HCT116 (cell line): ENCODE data around the gene TCF12. TPM values are rescaled to one million over a fixed set of nuclear protein-coding genes. Genes with fewer than 3 reads are reported as not detected.

Source experiments
- ATAC-seq: fragments of 200-7000 bp; cut with Tn5 transposase; 2 replicates; pipeline ENCODE4 v1.9.1; 2020; ENCODE audit warnings: mild to moderate bottlenecking, moderate library complexity
- BruUV-seq: library from RNA; stranded (reverse); fragments of 400-500 nt; replicated peaks from 2 replicates; lab custom pipeline; 2021; lab: Mats Ljungman, UMichigan
- CTCF ChIA-PET: fragments of 300-600 bp; sonication (Branson Sonifier 250); formaldehyde crosslinking; loops from one replicate; lab custom pipeline; 2021; ENCODE audit warnings: antibody characterized with exemption; lab: Charles Lee
- POLR2A ChIA-PET: fragments of 300-600, 350-600 bp; sonication (Branson Sonifier 250); formaldehyde crosslinking; loops from one replicate; lab custom pipeline; 2021; ENCODE audit warnings: antibody characterized with exemption; lab: Charles Lee
- RAD21 ChIA-PET, 2 experiments: fragments of 300-600 bp; sonication (Branson Sonifier 250); formaldehyde crosslinking; loops; one replicate each; lab custom pipeline; 2023; ENCODE audit warnings: low total read pairs in 2 of 2; ENCODE audit not compliant: uncharacterized antibody in 2 of 2, unreplicated experiment in 2 of 2, low non-redundant PET in 1 of 2; lab: Charles Lee
- DNase-seq: peaks from one replicate; pipeline ENCODE4 v3.0.0-alpha.2; 2010; ENCODE audit warnings: low read depth, low spot score
- H2AFZ ChIP-seq: fragments of 200-600 bp; shearing (Covaris generic), sonication (generic); 2 replicates; pipeline ENCODE4 v1.6.1; 2017; ENCODE audit warnings: low read depth, mixed run types, mixed read lengths, antibody characterized with exemption, low read length; ENCODE audit not compliant: poor library complexity, severe bottlenecking
- H3K27ac ChIP-seq: 2 replicates; pipeline ENCODE4 v1.5.1; 2012; ENCODE audit warnings: low read depth, low read length
- H3K27me3 ChIP-seq: fragments of 200-600 bp; sonication (generic); 2 replicates; pipeline ENCODE4 v1.6.1; 2016; ENCODE audit warnings: mixed run types, low read length, mixed read lengths; ENCODE audit not compliant: insufficient read depth
- H3K36me3 ChIP-seq, 2 experiments: fragments of 200-500 bp in 1 of 2; fragments of 200-600 bp in 1 of 2; sonication (Bioruptor generic) in 1 of 2; sonication (generic) in 1 of 2; 2 replicates each; pipeline versions ENCODE4 v1.5.1 to v1.6.1; 2014 to 2016; ENCODE audit warnings: low read length in 2 of 2, inconsistent platforms in 1 of 2, mixed read lengths in 1 of 2, mixed run types in 1 of 2; ENCODE audit not compliant: insufficient read depth in 2 of 2, control insufficient read depth in 1 of 2
- H3K4me1 ChIP-seq, 2 experiments: fragments of 200-600 bp in 1 of 2; sonication (generic) in 1 of 2; 2 replicates each; pipeline versions ENCODE4 v1.5.1 to v1.6.1; 2012 to 2017; ENCODE audit warnings: low read length in 2 of 2, inconsistent platforms in 1 of 2, mild to moderate bottlenecking in 1 of 2, mixed read lengths in 1 of 2, mixed run types in 1 of 2, moderate library complexity in 1 of 2; ENCODE audit not compliant: insufficient read depth in 2 of 2, control insufficient read depth in 1 of 2
- H3K4me2 ChIP-seq: fragments of 200-600 bp; sonication (generic); 2 replicates; pipeline ENCODE4 v1.6.1; 2017; ENCODE audit warnings: mixed run types, low read length, mixed read lengths
- H3K4me3 ChIP-seq, 2 experiments: fragments of 200-600 bp in 1 of 2; sonication (generic) in 1 of 2; replicated peaks in 1 of 2; 2 replicates each; pipeline ENCODE4 v1.5.1; 2011 to 2016; ENCODE audit warnings: low read length in 2 of 2, control low read depth in 1 of 2, low read depth in 1 of 2, mild to moderate bottlenecking in 1 of 2, mixed read lengths in 1 of 2, mixed run types in 1 of 2
- H3K79me2 ChIP-seq: fragments of 200-600 bp; sonication (generic); 2 replicates; pipeline ENCODE4 v1.6.1; 2017; ENCODE audit warnings: mild to moderate bottlenecking, mixed run types, low read length, moderate library complexity, mixed read lengths; ENCODE audit not compliant: insufficient read depth
- H3K9ac ChIP-seq: fragments of 200-600 bp; sonication (generic); 2 replicates; pipeline ENCODE4 v1.6.1; 2016; ENCODE audit warnings: low read length, mixed read lengths
- H3K9me2 ChIP-seq: fragments of 200-600 bp; sonication (generic), shearing (Covaris generic); 2 replicates; pipeline ENCODE4 v1.6.1; 2017; ENCODE audit warnings: mixed run types, mild to moderate bottlenecking, moderate library complexity; ENCODE audit not compliant: insufficient read depth
- H3K9me3 ChIP-seq, 2 experiments: fragments of 200-500 bp in 1 of 2; fragments of 200-600 bp in 1 of 2; sonication (Bioruptor generic) in 1 of 2; sonication (generic) in 1 of 2; 2 replicates each; pipeline ENCODE4 v1.6.1; 2014 to 2017; ENCODE audit warnings: low read length in 2 of 2, mixed read lengths in 2 of 2, inconsistent platforms in 1 of 2, low read depth in 1 of 2, mild to moderate bottlenecking in 1 of 2, mixed run types in 1 of 2, moderate library complexity in 1 of 2; ENCODE audit not compliant: control insufficient read depth in 1 of 2, insufficient read depth in 1 of 2
- H4K20me1 ChIP-seq: fragments of 200-600 bp; sonication (generic), shearing (Covaris generic); 2 replicates; pipeline ENCODE4 v1.6.1; 2017; ENCODE audit warnings: mixed run types, mild to moderate bottlenecking, moderate library complexity; ENCODE audit not compliant: insufficient read depth
- CEBPB ChIP-seq: IDR thresholded peaks from 2 replicates; pipeline ENCODE4 v1.6.1; 2012; ENCODE audit warnings: low read depth
- ELF1 ChIP-seq: IDR thresholded peaks from 2 replicates; pipeline ENCODE4 v1.6.1; 2012; ENCODE audit warnings: low read depth, borderline replicate concordance
- EZH2 ChIP-seq: fragments of 200-600 bp; sonication (generic); IDR thresholded peaks from 2 replicates; pipeline ENCODE4 v1.6.1; 2017; ENCODE audit warnings: antibody characterized with exemption, mixed run types
- EZH2phosphoT487 ChIP-seq: fragments of 200-600 bp; IDR thresholded peaks from 2 replicates; pipeline ENCODE4 v1.6.1; 2018; ENCODE audit warnings: antibody characterized with exemption, borderline replicate concordance
- FOSL1 ChIP-seq: IDR thresholded peaks from 2 replicates; pipeline ENCODE4 v1.6.1; 2012; ENCODE audit warnings: low read depth
- JUND ChIP-seq: IDR thresholded peaks from 2 replicates; pipeline ENCODE4 v1.6.1; 2012
- RAD21 ChIP-seq: IDR thresholded peaks from 2 replicates; pipeline ENCODE4 v1.6.1; 2012; ENCODE audit warnings: low read depth, mild to moderate bottlenecking
- SIN3A ChIP-seq: IDR thresholded peaks from 2 replicates; pipeline ENCODE4 v1.6.1; 2012; ENCODE audit warnings: low read depth
- SRF ChIP-seq: IDR thresholded peaks from 2 replicates; pipeline ENCODE4 v1.6.1; 2012; ENCODE audit warnings: low read depth
- TCF7L2 ChIP-seq: IDR thresholded peaks from 2 replicates; pipeline ENCODE4 v1.7.0; 2011; ENCODE audit warnings: borderline replicate concordance, inconsistent platforms; ENCODE audit not compliant: insufficient read depth, insufficient read length; ENCODE audit errors: extremely low read depth
- YY1 ChIP-seq: IDR thresholded peaks from 2 replicates; pipeline ENCODE4 v1.6.1; 2011; ENCODE audit warnings: low read length, low read depth, moderate library complexity, mild to moderate bottlenecking; ENCODE audit not compliant: insufficient replicate concordance; ENCODE audit errors: extremely low read depth
- ZNF274 ChIP-seq: fragments of 200-500 bp; sonication (Bioruptor generic); IDR thresholded peaks from 2 replicates; pipeline ENCODE4 v1.6.1; 2014; ENCODE audit warnings: mild to moderate bottlenecking, low read depth, low read length, inconsistent platforms
- intact Hi-C: fragments of 100-400 bp; cut with micrococcal nuclease; formaldehyde crosslinking; loops from 2 replicates; pipeline ENCODE4 v1.10.0; 2022
- total RNA-seq: library from RNA; stranded (reverse); gene quantifications from one replicate; pipeline ENCODE4 v1.2.1, GENCODE V29; 2021; ENCODE audit not compliant: unreplicated experiment
- TF ChIP-seq, protein P1 (sequence below): IDR thresholded peaks from 2 replicates; pipeline ENCODE4 v1.6.1; 2012
- TF ChIP-seq, protein P2 (sequence below): IDR thresholded peaks from 2 replicates; pipeline ENCODE4 v1.6.1; 2012; ENCODE audit warnings: low read depth
- TF ChIP-seq, protein P3 (sequence below), 3 experiments: fragments of 200-600 bp in 1 of 3; sonication (generic) in 1 of 3; IDR thresholded peaks in 2 of 3; conservative IDR thresholded peaks in 1 of 3; 2 replicates each; pipeline ENCODE4 v1.5.1; 2012 to 2017; ENCODE audit warnings: low read depth in 2 of 3, low read length in 2 of 3, antibody characterized with exemption in 1 of 3, borderline replicate concordance in 1 of 3, control low read depth in 1 of 3, mild to moderate bottlenecking in 1 of 3, mixed read lengths in 1 of 3, mixed run types in 1 of 3, moderate library complexity in 1 of 3; ENCODE audit not compliant: insufficient read depth in 1 of 3

Gene TCF12
- total RNA-seq, 1 experiment from 2014 or later = 71.6 TPM

DNA sequence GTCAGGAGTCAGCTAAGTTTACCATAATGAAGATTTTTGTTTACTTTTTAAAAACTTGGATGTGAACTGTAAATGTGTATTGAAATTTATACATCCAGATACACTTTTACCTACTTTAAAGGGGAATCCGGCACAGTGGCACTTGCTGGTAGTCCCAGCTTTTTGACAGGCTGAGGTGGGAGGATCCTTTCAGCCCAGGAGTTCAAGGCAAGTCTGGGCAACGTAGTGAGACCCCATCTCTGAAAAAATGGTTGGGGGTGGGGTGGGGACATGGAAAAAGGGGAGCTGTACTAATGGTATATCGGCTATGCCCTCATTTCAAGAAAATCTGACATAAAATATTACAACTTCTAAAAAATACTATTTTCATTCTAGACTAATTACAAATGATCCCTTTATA lies 362.0 kb downstream of the TCF12 start:
- intact Hi-C loops = no loop called here
- H3K36me3 ChIP-seq = peaks cover 0 to 4% of the 10 kb centered on the region in 2 experiments; a peak in 1 of 4 replicates
- H3K4me3 ChIP-seq = no peak overlapping the region
- no peaks in the 10 kb centered on the region for H3K9me2 ChIP-seq
- ChIA-PET POLR2A (no interaction called here), RAD21 (no interaction called here), CTCF (no interaction called here)
- no peaks in the 10 kb centered on the region for H3K27me3 ChIP-seq
- H3K4me1 ChIP-seq = peaks cover 4 to 9% of the 10 kb centered on the region in 2 experiments; a peak in 2 of 4 replicates
- no peak overlapping the region for H3K4me2 ChIP-seq
- no peak for TF ChIP-seq EZH2phosphoT487
- TF ChIP-seq JUND = no peak
- no peak for TF ChIP-seq EZH2
- no peak for TF ChIP-seq SIN3A
- TF ChIP-seq, protein P1, sequence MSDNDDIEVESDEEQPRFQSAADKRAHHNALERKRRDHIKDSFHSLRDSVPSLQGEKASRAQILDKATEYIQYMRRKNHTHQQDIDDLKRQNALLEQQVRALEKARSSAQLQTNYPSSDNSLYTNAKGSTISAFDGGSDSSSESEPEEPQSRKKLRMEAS = no peak
- no peak for TF ChIP-seq YY1
- TF ChIP-seq TCF7L2 = no peak
- TF ChIP-seq, protein P2, sequence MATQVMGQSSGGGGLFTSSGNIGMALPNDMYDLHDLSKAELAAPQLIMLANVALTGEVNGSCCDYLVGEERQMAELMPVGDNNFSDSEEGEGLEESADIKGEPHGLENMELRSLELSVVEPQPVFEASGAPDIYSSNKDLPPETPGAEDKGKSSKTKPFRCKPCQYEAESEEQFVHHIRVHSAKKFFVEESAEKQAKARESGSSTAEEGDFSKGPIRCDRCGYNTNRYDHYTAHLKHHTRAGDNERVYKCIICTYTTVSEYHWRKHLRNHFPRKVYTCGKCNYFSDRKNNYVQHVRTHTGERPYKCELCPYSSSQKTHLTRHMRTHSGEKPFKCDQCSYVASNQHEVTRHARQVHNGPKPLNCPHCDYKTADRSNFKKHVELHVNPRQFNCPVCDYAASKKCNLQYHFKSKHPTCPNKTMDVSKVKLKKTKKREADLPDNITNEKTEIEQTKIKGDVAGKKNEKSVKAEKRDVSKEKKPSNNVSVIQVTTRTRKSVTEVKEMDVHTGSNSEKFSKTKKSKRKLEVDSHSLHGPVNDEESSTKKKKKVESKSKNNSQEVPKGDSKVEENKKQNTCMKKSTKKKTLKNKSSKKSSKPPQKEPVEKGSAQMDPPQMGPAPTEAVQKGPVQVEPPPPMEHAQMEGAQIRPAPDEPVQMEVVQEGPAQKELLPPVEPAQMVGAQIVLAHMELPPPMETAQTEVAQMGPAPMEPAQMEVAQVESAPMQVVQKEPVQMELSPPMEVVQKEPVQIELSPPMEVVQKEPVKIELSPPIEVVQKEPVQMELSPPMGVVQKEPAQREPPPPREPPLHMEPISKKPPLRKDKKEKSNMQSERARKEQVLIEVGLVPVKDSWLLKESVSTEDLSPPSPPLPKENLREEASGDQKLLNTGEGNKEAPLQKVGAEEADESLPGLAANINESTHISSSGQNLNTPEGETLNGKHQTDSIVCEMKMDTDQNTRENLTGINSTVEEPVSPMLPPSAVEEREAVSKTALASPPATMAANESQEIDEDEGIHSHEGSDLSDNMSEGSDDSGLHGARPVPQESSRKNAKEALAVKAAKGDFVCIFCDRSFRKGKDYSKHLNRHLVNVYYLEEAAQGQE = no peak
- TF ChIP-seq, protein P3, sequence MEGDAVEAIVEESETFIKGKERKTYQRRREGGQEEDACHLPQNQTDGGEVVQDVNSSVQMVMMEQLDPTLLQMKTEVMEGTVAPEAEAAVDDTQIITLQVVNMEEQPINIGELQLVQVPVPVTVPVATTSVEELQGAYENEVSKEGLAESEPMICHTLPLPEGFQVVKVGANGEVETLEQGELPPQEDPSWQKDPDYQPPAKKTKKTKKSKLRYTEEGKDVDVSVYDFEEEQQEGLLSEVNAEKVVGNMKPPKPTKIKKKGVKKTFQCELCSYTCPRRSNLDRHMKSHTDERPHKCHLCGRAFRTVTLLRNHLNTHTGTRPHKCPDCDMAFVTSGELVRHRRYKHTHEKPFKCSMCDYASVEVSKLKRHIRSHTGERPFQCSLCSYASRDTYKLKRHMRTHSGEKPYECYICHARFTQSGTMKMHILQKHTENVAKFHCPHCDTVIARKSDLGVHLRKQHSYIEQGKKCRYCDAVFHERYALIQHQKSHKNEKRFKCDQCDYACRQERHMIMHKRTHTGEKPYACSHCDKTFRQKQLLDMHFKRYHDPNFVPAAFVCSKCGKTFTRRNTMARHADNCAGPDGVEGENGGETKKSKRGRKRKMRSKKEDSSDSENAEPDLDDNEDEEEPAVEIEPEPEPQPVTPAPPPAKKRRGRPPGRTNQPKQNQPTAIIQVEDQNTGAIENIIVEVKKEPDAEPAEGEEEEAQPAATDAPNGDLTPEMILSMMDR (IDR thresholded peaks at IDR 0.05 in 2 of 3, conservative IDR thresholded peaks at IDR 0.05 in 1 of 3; ENCODE audit: borderline replicate concordance in 1 of 3, insufficient read depth in 1 of 3, low read depth in 2 of 3, low read length in 2 of 3) = no peak
- no peak for TF ChIP-seq SRF
- TF ChIP-seq ELF1 = no peak
- TF ChIP-seq CEBPB = no peak
- TF ChIP-seq ZNF274 = no peak
- TF ChIP-seq FOSL1 = no peak
- no peak for TF ChIP-seq RAD21
- H3K27ac ChIP-seq = no peak overlapping the region
- BruUV-seq = no TSS peak
- H3K9ac ChIP-seq = no peak overlapping the region
- H3K79me2 ChIP-seq = no peaks in the 10 kb centered on the region
- no peaks in the 10 kb centered on the region for H3K9me3 ChIP-seq
- H4K20me1 ChIP-seq = no peaks in the 10 kb centered on the region
- no peak for DNase-seq
- H2AFZ ChIP-seq = no peak overlapping the region
- no peak for ATAC-seq
